HEK293 (cell line): ENCODE measurements around the gene WDFY2.

Source experiments
- ZBTB7A ChIP-seq: fragments of 450-650 bp; formaldehyde crosslinking; IDR thresholded peaks from 2 replicates; pipeline ENCODE4 v1.5.1; 2016; ENCODE audit warnings: low read depth, missing biosample characterization, missing genetic modification characterization
- ZNF133 ChIP-seq: fragments of 450-650 bp; formaldehyde crosslinking; IDR thresholded peaks from 2 replicates; pipeline ENCODE4 v1.5.1; 2016; ENCODE audit warnings: missing biosample characterization, missing genetic modification characterization
- ZNF184 ChIP-seq: fragments of 450-650 bp; IDR thresholded peaks from 2 replicates; pipeline ENCODE4 v1.5.1; 2018; ENCODE audit warnings: missing biosample characterization, mild to moderate bottlenecking, missing genetic modification characterization
- ZNF324 ChIP-seq: fragments of 450-650 bp; formaldehyde crosslinking; IDR thresholded peaks from 2 replicates; pipeline ENCODE4 v1.5.1; 2016; ENCODE audit warnings: missing biosample characterization, missing genetic modification characterization
- ZNF391 ChIP-seq: fragments of 450-650 bp; formaldehyde crosslinking; IDR thresholded peaks from 2 replicates; pipeline ENCODE4 v1.5.1; 2016; ENCODE audit warnings: low read depth, missing biosample characterization, missing genetic modification characterization, borderline replicate concordance
- TF ChIP-seq, protein P1 (sequence below): fragments of 450-650 bp; formaldehyde crosslinking; IDR thresholded peaks from 2 replicates; pipeline ENCODE4 v1.5.1; 2016; ENCODE audit warnings: missing biosample characterization, missing genetic modification characterization
- TF ChIP-seq, protein P2 (sequence below): fragments of 450-650 bp; formaldehyde crosslinking; IDR thresholded peaks from 2 replicates; pipeline ENCODE4 v1.5.1; 2016; ENCODE audit warnings: missing biosample characterization, missing genetic modification characterization
- TF ChIP-seq, protein P3 (sequence below): fragments of 450-650 bp; formaldehyde crosslinking; IDR thresholded peaks from 2 replicates; pipeline ENCODE4 v1.5.1; 2016; ENCODE audit warnings: missing biosample characterization, missing genetic modification characterization
- TF ChIP-seq, protein P4 (sequence below): fragments of 450-650 bp; formaldehyde crosslinking; IDR thresholded peaks from 2 replicates; pipeline ENCODE4 v1.5.1; 2016; ENCODE audit warnings: missing biosample characterization, missing genetic modification characterization

DNA sequence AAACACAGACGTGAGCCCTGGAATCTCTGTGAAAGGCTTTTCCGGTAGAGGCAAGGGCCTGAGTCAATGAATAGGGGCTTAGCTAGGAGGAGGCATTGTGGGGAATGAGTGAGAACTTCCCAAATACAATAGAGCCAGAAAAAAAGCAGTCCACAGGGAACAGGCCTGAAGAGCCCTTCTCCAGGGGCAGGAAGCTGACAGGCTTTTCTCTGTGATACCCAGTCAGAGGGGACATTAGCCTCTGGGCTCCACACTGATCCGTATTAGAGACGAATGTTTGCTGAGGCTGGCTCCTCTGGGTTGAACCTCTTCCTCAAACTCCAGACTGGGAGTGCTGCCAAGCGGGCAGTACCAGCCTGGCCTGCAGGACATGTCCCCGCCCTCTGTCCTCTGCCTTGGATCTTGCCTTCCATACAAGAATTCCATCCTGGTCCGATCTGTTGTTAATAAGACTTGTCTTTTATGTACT lies 217.4 kb downstream of the WDFY2 start:
- TF ChIP-seq, protein P1, sequence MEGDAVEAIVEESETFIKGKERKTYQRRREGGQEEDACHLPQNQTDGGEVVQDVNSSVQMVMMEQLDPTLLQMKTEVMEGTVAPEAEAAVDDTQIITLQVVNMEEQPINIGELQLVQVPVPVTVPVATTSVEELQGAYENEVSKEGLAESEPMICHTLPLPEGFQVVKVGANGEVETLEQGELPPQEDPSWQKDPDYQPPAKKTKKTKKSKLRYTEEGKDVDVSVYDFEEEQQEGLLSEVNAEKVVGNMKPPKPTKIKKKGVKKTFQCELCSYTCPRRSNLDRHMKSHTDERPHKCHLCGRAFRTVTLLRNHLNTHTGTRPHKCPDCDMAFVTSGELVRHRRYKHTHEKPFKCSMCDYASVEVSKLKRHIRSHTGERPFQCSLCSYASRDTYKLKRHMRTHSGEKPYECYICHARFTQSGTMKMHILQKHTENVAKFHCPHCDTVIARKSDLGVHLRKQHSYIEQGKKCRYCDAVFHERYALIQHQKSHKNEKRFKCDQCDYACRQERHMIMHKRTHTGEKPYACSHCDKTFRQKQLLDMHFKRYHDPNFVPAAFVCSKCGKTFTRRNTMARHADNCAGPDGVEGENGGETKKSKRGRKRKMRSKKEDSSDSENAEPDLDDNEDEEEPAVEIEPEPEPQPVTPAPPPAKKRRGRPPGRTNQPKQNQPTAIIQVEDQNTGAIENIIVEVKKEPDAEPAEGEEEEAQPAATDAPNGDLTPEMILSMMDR (tag by site-specific recombination), result no peak
- TF ChIP-seq, protein P2, sequence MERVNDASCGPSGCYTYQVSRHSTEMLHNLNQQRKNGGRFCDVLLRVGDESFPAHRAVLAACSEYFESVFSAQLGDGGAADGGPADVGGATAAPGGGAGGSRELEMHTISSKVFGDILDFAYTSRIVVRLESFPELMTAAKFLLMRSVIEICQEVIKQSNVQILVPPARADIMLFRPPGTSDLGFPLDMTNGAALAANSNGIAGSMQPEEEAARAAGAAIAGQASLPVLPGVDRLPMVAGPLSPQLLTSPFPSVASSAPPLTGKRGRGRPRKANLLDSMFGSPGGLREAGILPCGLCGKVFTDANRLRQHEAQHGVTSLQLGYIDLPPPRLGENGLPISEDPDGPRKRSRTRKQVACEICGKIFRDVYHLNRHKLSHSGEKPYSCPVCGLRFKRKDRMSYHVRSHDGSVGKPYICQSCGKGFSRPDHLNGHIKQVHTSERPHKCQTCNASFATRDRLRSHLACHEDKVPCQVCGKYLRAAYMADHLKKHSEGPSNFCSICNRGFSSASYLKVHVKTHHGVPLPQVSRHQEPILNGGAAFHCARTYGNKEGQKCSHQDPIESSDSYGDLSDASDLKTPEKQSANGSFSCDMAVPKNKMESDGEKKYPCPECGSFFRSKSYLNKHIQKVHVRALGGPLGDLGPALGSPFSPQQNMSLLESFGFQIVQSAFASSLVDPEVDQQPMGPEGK (tag by site-specific recombination), result no peak
- TF ChIP-seq ZNF324, result no peak
- TF ChIP-seq, protein P3, sequence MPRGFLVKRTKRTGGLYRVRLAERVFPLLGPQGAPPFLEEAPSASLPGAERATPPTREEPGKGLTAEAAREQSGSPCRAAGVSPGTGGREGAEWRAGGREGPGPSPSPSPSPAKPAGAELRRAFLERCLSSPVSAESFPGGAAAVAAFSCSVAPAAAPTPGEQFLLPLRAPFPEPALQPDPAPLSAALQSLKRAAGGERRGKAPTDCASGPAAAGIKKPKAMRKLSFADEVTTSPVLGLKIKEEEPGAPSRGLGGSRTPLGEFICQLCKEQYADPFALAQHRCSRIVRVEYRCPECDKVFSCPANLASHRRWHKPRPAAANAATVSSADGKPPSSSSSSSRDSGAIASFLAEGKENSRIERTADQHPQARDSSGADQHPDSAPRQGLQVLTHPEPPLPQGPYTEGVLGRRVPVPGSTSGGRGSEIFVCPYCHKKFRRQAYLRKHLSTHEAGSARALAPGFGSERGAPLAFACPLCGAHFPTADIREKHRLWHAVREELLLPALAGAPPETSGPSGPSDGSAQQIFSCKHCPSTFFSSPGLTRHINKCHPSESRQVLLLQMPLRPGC, result no peak
- no peak for TF ChIP-seq ZNF133 (tag by site-specific recombination)
- no peak for TF ChIP-seq ZBTB7A (tag by site-specific recombination)
- TF ChIP-seq ZNF391 (tag by site-specific recombination), result no peak
- TF ChIP-seq, protein P4, sequence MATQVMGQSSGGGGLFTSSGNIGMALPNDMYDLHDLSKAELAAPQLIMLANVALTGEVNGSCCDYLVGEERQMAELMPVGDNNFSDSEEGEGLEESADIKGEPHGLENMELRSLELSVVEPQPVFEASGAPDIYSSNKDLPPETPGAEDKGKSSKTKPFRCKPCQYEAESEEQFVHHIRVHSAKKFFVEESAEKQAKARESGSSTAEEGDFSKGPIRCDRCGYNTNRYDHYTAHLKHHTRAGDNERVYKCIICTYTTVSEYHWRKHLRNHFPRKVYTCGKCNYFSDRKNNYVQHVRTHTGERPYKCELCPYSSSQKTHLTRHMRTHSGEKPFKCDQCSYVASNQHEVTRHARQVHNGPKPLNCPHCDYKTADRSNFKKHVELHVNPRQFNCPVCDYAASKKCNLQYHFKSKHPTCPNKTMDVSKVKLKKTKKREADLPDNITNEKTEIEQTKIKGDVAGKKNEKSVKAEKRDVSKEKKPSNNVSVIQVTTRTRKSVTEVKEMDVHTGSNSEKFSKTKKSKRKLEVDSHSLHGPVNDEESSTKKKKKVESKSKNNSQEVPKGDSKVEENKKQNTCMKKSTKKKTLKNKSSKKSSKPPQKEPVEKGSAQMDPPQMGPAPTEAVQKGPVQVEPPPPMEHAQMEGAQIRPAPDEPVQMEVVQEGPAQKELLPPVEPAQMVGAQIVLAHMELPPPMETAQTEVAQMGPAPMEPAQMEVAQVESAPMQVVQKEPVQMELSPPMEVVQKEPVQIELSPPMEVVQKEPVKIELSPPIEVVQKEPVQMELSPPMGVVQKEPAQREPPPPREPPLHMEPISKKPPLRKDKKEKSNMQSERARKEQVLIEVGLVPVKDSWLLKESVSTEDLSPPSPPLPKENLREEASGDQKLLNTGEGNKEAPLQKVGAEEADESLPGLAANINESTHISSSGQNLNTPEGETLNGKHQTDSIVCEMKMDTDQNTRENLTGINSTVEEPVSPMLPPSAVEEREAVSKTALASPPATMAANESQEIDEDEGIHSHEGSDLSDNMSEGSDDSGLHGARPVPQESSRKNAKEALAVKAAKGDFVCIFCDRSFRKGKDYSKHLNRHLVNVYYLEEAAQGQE (tag by site-specific recombination), result no peak
- no peak for TF ChIP-seq ZNF184 (tag by site-specific recombination)
